ENCODE measurements around the gene XRCC4. TPM values are rescaled to one million over a fixed set of nuclear protein-coding genes. Genes with fewer than 3 reads are reported as not detected.

The XRCC4 gene
- total RNA-seq, 1 donor from 2014 or later, result not detected

GRCh38 chr5:83220331-83220730, 143.0 kb downstream of the XRCC4 start:
- no peak overlapping the region for H3K4me3 ChIP-seq
- no peaks in the 10 kb centered on the region for H3K27me3 ChIP-seq
- H3K36me3 ChIP-seq, result no peaks in the 10 kb centered on the region
- intact Hi-C loops (cut with DNase I), result no loop called here
- no peaks in the 10 kb centered on the region for H3K4me1 ChIP-seq
- H3K9me3 ChIP-seq, result no peaks in the 10 kb centered on the region
- no peak for DNase-seq (ENCODE audit: low spot score in 2 of 2)
- no peak overlapping the region for H3K27ac ChIP-seq
- TF ChIP-seq CTCF (IDR thresholded peaks at IDR 0.05), result no peak

GRCh38 chr5:83222906-83223305, 145.6 kb downstream of the XRCC4 start:
- no peak for TF ChIP-seq CTCF (IDR thresholded peaks at IDR 0.05)
- H3K27ac ChIP-seq, result no peak overlapping the region
- no peak overlapping the region for H3K4me3 ChIP-seq
- no peaks in the 10 kb centered on the region for H3K9me3 ChIP-seq
- H3K36me3 ChIP-seq, result no peaks in the 10 kb centered on the region
- no peaks in the 10 kb centered on the region for H3K4me1 ChIP-seq
- no peaks in the 10 kb centered on the region for H3K27me3 ChIP-seq
- no peak for DNase-seq (ENCODE audit: low spot score in 2 of 2)
- intact Hi-C loops (cut with DNase I), result no loop called here

GRCh38 chr5:83227611-83228010, 150.3 kb downstream of the XRCC4 start:
- no peak for TF ChIP-seq CTCF (IDR thresholded peaks at IDR 0.05)
- intact Hi-C loops (cut with DNase I), result no loop called here
- DNase-seq (ENCODE audit: low spot score in 2 of 2), result no peak

GRCh38 chr5:83230511-83230910, 153.2 kb downstream of the XRCC4 start:
- intact Hi-C loops (cut with DNase I), result no loop called here
- Histone ChIP-seq H3K27me3 (no peaks in the 10 kb centered on the region), H3K9me3 (no peaks in the 10 kb centered on the region), H3K27ac (no peak overlapping the region), H3K36me3 (no peaks in the 10 kb centered on the region), H3K4me1 (no peaks in the 10 kb centered on the region), H3K4me3 (no peak overlapping the region)
- no peak for TF ChIP-seq CTCF (IDR thresholded peaks at IDR 0.05)
- DNase-seq (ENCODE audit: low spot score in 2 of 2), result no peak

More at GRCh38 chr5:83227611-83228010, 150.3 kb downstream of the XRCC4 start:
- Histone ChIP-seq H3K36me3 (no peaks in the 10 kb centered on the region), H3K27ac (no peak overlapping the region), H3K4me3 (no peak overlapping the region), H3K4me1 (no peaks in the 10 kb centered on the region), H3K9me3 (no peaks in the 10 kb centered on the region), H3K27me3 (no peaks in the 10 kb centered on the region)

- TF ChIP-seq CTCF (IDR thresholded peaks at IDR 0.05), result no peak
- no peak for DNase-seq (ENCODE audit: low spot score in 2 of 2)
- intact Hi-C loops (cut with DNase I), result no loop called here
- no peaks in the 10 kb centered on the region for H3K9me3 ChIP-seq
- H3K4me3 ChIP-seq, result no peak overlapping the region
- no peak overlapping the region for H3K27ac ChIP-seq
- H3K36me3 ChIP-seq, result no peaks in the 10 kb centered on the region
- H3K4me1 ChIP-seq, result no peaks in the 10 kb centered on the region
- no peaks in the 10 kb centered on the region for H3K27me3 ChIP-seq
Observed at GRCh38 chr5:83244516-83244915, 167.2 kb downstream of the XRCC4 start.

GRCh38 chr5:83245037-83245436, 167.7 kb downstream of the XRCC4 start:
- H3K27me3 ChIP-seq, result no peaks in the 10 kb centered on the region
- H3K27ac ChIP-seq, result no peak overlapping the region
- H3K4me3 ChIP-seq, result no peak overlapping the region
- no peaks in the 10 kb centered on the region for H3K9me3 ChIP-seq
- DNase-seq (ENCODE audit: low spot score in 2 of 2), result no peak
- no peaks in the 10 kb centered on the region for H3K36me3 ChIP-seq
- TF ChIP-seq CTCF (IDR thresholded peaks at IDR 0.05), result no peak
- H3K4me1 ChIP-seq, result no peaks in the 10 kb centered on the region
- intact Hi-C loops (cut with DNase I), result no loop called here
